GM06990 (cell line): ENCODE data around the gene PIK3CB.

ENCODE experiments used
- DNase-seq: peaks from one replicate; pipeline ENCODE4 v3.0.0-alpha.2; 2011; ENCODE audit not compliant: insufficient read length; ENCODE audit errors: extremely low read depth
- H3K27me3 ChIP-seq: replicated peaks from 2 replicates; pipeline ENCODE4 v1.6.0; 2011; ENCODE audit warnings: low read length; ENCODE audit not compliant: control insufficient read depth, insufficient read depth
- H3K36me3 ChIP-seq: 2 replicates; pipeline ENCODE4 v1.5.1; 2011; ENCODE audit warnings: low read length; ENCODE audit not compliant: control insufficient read depth, insufficient read depth
- H3K4me3 ChIP-seq: replicated peaks from 2 replicates; pipeline ENCODE4 v1.5.1; 2011; ENCODE audit warnings: low read depth, mild to moderate bottlenecking, control low read depth, low read length
- CTCF ChIP-seq: IDR thresholded peaks from 2 replicates; pipeline ENCODE4 v1.5.1; 2011; ENCODE audit warnings: low read length, control low read depth, mild to moderate bottlenecking, inconsistent platforms; ENCODE audit not compliant: insufficient read depth, poor library complexity, severe bottlenecking

The PIK3CB gene

GRCh38 chr3:138778643-138779042 lies 56.1 kb downstream of the PIK3CB start:
- H3K4me3 ChIP-seq: no peak overlapping the region
- TF ChIP-seq CTCF: no peak
- H3K27me3 ChIP-seq: no peaks in the 10 kb centered on the region
- no peak for DNase-seq
- H3K36me3 ChIP-seq: no peaks in the 10 kb centered on the region; the same call in 1 of the 2 replicates

GRCh38 chr3:138776961-138777360 lies 57.8 kb downstream of the PIK3CB start:
- no peak overlapping the region for H3K4me3 ChIP-seq
- no peak for TF ChIP-seq CTCF
- no peaks in the 10 kb centered on the region; the same call in 1 of the 2 replicates for H3K36me3 ChIP-seq
- DNase-seq: no peak
- no peaks in the 10 kb centered on the region for H3K27me3 ChIP-seq

GRCh38 chr3:138775254-138775595 lies 59.5 kb downstream of the PIK3CB start:
- no peak for TF ChIP-seq CTCF
- no peaks in the 10 kb centered on the region for H3K27me3 ChIP-seq
- DNase-seq: no peak
- no peaks in the 10 kb centered on the region for H3K36me3 ChIP-seq
- no peak overlapping the region for H3K4me3 ChIP-seq

- no peaks in the 10 kb centered on the region for H3K36me3 ChIP-seq
- no peaks in the 10 kb centered on the region for H3K27me3 ChIP-seq
- TF ChIP-seq CTCF: no peak
- no peak overlapping the region for H3K4me3 ChIP-seq
- no peak for DNase-seq
Observed at GRCh38 chr3:138774529-138775253, 60.0 kb downstream of the PIK3CB start.

DNA sequence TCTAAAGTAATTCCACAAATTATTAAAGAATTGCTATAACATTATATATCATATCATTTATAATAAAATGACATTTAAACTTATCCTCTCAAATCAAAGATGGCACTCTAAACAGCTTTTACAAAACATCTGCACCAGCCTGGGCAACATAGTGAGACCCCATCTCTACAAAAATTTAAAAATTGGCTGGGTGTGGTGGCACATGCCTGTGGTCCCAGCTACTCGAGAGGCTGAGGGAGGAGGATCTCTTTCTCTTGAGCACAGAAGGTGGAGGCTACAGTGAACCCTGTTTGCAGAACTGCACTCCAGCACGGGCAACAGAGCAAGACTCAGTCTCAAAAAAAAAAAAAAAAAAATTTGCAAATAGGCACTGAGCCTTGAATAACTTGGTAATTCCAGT lies 63.1 kb downstream of the PIK3CB start:
- no peaks in the 10 kb centered on the region for H3K36me3 ChIP-seq
- DNase-seq: no peak
- H3K4me3 ChIP-seq: no peak overlapping the region
- TF ChIP-seq CTCF: no peak
- H3K27me3 ChIP-seq: no peaks in the 10 kb centered on the region

DNA sequence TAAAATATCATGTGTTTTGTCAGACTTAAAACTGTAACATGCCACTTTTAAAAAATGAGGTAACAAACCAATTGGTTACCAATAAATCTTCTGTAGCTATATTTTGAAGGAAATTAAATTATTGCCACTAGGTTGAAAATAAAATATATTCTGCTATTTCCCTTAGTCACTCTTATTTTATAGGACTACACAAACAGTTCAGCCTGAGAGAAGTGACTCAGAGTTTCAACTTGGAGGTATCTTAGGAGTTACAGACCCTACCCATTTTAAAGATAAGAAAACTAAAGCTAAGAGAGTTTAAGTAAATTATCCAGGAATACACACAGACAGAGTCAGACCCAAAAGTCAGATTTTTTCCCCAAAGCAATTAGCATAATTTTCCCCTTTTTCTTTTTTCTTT lies 65.1 kb downstream of the PIK3CB start:
- H3K4me3 ChIP-seq: no peak overlapping the region
- no peak for DNase-seq
- no peaks in the 10 kb centered on the region for H3K36me3 ChIP-seq
- TF ChIP-seq CTCF: no peak
- no peaks in the 10 kb centered on the region for H3K27me3 ChIP-seq
